ENCODE data around the gene PBX4. TPM values are rescaled to one million over a fixed set of nuclear protein-coding genes. Genes with fewer than 3 reads are reported as not detected.

The PBX4 gene
- total RNA-seq, 4 donors from 2014 or later: 0.42 to 4.5 (median 0.68) TPM

DNA sequence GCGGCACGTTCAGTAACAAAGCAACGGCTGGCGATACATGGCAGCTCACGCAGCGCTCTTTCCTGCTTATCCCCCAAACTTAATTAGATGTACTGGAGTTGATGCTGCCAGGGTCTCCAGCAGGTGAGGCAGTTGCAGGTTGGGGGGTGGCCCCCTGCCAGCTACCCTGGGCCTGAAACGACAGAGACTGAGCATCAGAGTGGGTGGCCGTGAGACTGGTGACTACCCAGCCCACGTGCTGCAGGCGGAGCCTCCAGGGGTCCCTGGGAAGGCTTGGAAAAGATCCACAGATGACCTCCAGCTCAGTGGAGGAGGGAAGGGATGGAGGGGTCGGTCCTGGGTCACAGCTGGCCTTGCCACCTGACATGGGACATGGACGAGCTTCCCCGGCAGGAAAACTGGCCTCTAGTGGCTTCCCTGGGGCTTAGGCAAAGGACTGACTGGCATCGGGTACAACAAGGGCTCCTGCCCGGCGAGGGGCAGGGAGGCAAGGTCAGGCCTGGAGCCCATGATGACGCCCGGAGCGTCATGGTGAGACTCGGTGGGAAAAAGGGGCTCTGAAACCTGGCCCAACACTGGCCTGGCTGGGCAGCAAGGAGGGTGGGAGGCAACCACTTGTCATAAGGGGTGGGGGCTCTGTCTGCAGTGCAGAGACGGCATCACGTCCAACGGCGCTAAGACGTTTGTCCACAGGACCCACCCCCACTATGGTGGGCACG, 56.4 kb downstream of the PBX4 start:
- H3K4me1 ChIP-seq: no peaks in the 10 kb centered on the region
- H3K4me3 ChIP-seq: no peak overlapping the region
- H3K36me3 ChIP-seq: no peaks in the 10 kb centered on the region
- H3K9me3 ChIP-seq: no peaks in the 10 kb centered on the region
- WGBS, 2 donors (ENCODE audit: low coverage in 1 of 2): 80 to 92% methylated on average over 2 to 6 of the region's 26 CpGs
- TF ChIP-seq POLR2A (IDR thresholded peaks at IDR 0.05): no peak
- TF ChIP-seq, protein P1, sequence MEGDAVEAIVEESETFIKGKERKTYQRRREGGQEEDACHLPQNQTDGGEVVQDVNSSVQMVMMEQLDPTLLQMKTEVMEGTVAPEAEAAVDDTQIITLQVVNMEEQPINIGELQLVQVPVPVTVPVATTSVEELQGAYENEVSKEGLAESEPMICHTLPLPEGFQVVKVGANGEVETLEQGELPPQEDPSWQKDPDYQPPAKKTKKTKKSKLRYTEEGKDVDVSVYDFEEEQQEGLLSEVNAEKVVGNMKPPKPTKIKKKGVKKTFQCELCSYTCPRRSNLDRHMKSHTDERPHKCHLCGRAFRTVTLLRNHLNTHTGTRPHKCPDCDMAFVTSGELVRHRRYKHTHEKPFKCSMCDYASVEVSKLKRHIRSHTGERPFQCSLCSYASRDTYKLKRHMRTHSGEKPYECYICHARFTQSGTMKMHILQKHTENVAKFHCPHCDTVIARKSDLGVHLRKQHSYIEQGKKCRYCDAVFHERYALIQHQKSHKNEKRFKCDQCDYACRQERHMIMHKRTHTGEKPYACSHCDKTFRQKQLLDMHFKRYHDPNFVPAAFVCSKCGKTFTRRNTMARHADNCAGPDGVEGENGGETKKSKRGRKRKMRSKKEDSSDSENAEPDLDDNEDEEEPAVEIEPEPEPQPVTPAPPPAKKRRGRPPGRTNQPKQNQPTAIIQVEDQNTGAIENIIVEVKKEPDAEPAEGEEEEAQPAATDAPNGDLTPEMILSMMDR (IDR thresholded peaks at IDR 0.05): no peak
- TF ChIP-seq POLR2AphosphoS5 (IDR thresholded peaks at IDR 0.05): no peak
- TF ChIP-seq EP300 (IDR thresholded peaks at IDR 0.05): no peak
- no peak overlapping the region for H3K27ac ChIP-seq
- no peak for ATAC-seq
- H3K27me3 ChIP-seq: no peaks in the 10 kb centered on the region

DNA sequence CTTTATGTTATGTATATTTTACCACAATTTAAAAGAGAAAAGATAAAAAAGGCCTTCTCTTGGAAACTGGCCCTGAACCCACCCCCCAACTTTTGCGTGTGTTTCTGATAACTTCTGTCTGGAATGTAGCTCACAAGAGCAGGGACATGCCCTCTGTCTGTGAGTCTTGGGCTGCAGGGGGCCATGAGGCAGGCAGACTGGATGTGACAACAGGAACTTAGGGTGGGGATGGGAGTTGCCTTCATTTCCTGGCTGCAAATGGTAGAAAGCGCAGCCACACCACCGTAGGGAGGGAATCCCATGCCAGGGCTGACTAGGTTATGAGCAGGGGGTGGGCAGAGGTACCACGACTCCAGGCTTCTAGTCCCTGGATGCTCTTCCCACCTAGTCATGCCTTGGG, 58.6 kb downstream of the PBX4 start:
- no peak overlapping the region for H3K4me3 ChIP-seq
- H3K27ac ChIP-seq: no peak overlapping the region
- no peaks in the 10 kb centered on the region for H3K36me3 ChIP-seq
- H3K4me1 ChIP-seq: no peaks in the 10 kb centered on the region
- 30% methylated on average over 1 of the region's 4 CpGs; no CpG with 5 or more reads in 1 of the 2 donors for WGBS, 2 donors (ENCODE audit: low coverage in 1 of 2)
- H3K27me3 ChIP-seq: peaks cover 3% of the 10 kb centered on the region
- no peaks in the 10 kb centered on the region for H3K9me3 ChIP-seq
- TF ChIP-seq EP300 (IDR thresholded peaks at IDR 0.05) (no peak), POLR2AphosphoS5 (IDR thresholded peaks at IDR 0.05) (no peak), POLR2A (IDR thresholded peaks at IDR 0.05) (no peak)
- TF ChIP-seq, protein P1 (IDR thresholded peaks at IDR 0.05): no peak
- no peak for ATAC-seq

DNA sequence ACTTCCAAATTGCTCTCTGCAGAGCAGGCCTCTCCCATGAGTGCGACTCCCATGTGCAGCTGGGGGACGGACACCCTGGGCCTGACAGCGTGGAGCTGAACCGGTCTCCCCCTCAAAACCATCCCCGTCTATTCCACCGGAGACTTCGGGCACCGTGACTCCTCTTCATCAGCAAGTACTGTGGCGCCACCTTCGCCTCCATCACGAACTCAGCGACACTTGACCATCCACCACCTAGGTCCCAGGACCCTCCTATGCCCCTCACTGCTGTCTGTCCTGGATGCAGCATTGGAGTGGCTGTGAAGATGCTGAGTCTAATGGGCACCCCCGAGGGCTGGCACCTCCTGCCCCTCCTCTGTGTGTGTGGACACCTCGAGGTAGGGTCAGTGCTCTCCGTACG, 59.9 kb downstream of the PBX4 start:
- ATAC-seq: no peak
- H3K36me3 ChIP-seq: no peaks in the 10 kb centered on the region
- WGBS, 2 donors (ENCODE audit: low coverage in 1 of 2): 20 to 100% methylated on average over 1 of the region's 16 CpGs
- H3K27me3 ChIP-seq: peaks cover 15% of the 10 kb centered on the region
- H3K9me3 ChIP-seq: no peaks in the 10 kb centered on the region
- H3K27ac ChIP-seq: no peak overlapping the region
- no peaks in the 10 kb centered on the region for H3K4me1 ChIP-seq
- TF ChIP-seq, protein P1 (IDR thresholded peaks at IDR 0.05): no peak
- TF ChIP-seq POLR2AphosphoS5 (IDR thresholded peaks at IDR 0.05): no peak
- TF ChIP-seq EP300 (IDR thresholded peaks at IDR 0.05): no peak
- no peak for TF ChIP-seq POLR2A (IDR thresholded peaks at IDR 0.05)
- H3K4me3 ChIP-seq: no peak overlapping the region

DNA sequence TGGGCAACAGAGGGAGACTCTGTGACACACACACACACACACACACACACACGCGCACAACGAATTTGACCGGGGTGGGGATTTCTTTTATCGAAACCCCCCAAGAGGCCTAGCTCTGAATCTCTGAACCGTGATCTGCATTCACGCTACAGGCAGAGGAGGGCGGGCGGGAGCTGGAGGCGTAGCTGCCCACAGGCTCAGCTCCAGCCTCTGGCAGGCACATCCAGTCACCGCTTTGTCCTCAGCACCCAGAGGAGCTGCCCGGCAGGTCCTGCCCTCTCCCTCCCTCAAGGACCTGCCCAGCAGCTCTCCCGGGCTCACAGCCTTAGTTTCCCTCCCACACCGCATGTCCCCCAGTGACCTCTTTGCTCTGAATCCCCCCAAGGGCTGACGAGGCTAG, 60.4 kb downstream of the PBX4 start:
- H3K27ac ChIP-seq: no peak overlapping the region
- ATAC-seq: no peak
- peaks cover 15% of the 10 kb centered on the region for H3K27me3 ChIP-seq
- WGBS, 2 donors (ENCODE audit: low coverage in 1 of 2): 67 to 69% methylated on average over 1 to 3 of the region's 15 CpGs
- no peaks in the 10 kb centered on the region for H3K36me3 ChIP-seq
- no peak overlapping the region for H3K4me3 ChIP-seq
- TF ChIP-seq POLR2AphosphoS5 (IDR thresholded peaks at IDR 0.05) (no peak), POLR2A (IDR thresholded peaks at IDR 0.05) (no peak), EP300 (IDR thresholded peaks at IDR 0.05) (no peak)
- TF ChIP-seq, protein P1 (IDR thresholded peaks at IDR 0.05): no peak
- H3K4me1 ChIP-seq: no peaks in the 10 kb centered on the region
- H3K9me3 ChIP-seq: no peaks in the 10 kb centered on the region

Data from gastroesophageal sphincter (tissue), 4 donors.